ENCODE measurements around the gene NDUFAF8.

The NDUFAF8 gene

DNA sequence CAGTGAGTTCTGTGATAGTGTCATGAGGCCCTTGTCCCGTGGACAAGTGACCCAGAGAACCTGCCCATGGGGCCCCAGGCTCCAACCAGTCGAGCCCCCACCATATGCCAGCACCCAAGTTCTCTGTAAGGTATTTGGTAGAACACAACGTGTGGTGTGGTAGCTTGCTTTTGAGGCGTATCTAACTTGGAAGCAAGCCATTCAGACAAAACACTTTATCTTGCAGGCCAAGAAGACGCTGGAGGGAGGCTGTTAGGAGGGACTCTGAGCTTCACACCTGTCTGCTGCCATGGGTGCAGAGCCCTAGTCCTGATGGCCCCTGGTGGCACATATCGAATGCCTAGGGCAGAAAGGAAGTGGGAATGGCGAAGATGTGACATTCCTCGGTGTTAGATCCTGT is 1.6 kb downstream of the NDUFAF8 start:
- DNase-seq = no peak

DNA sequence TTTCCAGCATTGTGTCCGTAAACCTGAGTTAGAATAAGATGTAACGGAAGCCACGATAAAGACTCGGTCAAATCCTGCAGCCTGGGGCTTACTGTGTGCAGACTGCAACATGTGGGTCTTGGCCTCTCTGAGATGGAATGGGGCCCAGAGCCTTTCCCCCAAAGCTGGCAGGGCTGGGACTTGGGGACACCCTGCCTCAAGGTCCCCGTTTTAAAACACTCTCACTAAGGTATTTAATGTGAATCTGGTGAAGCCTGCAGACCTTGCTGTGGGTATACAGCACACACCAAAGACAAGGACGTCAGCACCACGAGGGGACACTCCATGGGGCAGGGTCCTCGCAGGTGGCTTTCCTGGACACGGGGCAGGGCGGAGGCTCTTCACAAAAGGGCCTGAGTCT is 2.1 kb downstream of the NDUFAF8 start:
- DNase-seq = no peak

DNA sequence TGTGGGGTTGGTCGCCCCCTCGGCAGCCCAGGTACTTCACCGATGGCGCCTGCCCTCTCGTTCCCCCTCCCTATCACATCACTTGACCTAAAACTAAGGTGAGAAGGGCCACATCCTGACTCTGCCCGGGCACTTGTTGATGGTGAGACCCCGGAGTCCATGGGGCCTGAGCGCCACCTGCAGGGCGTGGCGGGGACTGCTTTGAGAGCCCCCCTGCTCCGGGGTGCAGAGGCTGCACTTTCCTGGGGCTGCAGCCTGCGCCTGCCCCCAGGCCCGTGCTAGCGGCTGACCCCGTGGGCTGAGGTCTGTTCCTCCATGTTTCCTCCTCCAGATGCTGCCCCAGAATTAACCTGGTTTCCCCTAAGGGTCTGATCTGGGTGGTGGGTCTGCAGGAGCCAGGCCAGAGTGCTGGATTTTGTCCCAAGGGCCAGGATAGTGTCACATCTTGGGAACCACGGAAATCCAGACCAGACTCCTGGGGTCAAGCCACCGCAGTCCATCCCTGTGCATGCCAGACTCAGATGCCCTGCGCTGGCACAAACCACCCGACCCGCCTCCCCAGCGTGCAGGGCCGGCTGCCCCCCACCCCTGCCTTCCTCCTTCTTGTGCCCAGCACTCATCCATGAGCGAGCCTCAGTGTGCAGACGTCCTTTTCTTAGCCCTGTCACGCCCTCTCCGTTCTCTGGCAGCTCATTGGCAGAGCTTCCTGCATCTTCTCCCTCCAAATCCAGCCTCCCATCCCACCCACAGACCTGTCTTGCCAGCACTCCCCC is 2.7 kb downstream of the NDUFAF8 start:
- DNase-seq = no peak

DNA sequence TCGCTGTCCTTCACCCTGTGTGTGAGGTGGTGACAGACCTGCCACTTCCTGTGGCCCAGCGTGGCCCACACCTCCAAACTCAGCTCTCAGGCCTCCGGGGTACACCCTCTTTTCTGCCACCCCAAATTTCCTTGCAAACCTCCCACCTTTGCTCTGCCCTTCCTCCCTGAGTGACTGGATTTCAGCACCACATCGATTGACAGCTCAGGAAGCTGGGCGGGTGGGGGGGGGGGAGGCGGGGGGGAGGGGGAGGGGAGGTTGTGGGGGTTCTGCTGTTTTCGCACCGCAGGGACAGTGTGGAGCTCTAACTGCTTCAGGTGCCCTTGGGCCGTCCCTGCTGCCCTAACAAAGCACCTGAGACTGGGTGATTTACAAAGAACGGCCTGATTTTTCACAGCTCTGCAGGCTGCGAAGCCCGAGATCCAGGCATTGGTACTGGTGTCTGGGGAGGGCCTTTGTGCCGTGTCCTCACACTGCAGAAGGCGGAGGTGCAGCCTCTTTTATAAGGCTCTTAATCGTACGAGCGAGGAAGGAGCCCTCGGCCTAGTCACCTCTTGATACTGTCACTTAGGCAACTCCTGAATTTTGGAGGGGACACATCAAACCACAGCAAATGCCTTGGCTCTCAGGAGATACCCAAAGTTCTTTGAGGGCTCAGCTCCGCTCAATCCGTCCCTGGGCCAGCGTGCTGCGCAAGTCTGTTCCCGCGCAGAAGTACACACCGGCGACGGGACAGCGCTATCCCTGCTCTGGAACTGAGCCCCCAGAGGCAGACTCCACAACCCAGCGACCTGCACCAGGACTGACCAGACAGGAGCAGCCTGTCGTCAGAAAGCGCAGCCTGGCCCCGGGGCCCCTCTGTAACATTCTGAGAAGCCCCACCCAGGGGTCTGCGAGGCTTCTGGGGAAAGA is 3.6 kb downstream of the NDUFAF8 start:
- no peak for DNase-seq

DNA sequence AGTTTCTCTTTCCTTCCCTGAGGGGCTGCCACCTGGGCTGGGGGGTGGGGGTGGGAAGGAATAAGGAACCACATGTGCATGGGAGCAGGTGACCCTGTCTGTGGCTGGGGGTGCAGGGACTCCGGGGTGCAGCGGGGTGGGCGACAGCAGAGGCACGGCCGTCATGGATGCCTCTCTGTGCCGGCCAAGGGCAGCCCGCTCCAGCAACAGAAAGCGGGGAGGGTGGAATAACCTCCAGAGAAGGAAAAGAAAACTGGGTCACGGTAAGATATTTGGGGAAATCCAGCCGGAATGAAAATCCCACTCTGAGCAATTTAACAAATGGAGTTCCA is 4.2 kb downstream of the NDUFAF8 start:
- DNase-seq = no peak

DNA sequence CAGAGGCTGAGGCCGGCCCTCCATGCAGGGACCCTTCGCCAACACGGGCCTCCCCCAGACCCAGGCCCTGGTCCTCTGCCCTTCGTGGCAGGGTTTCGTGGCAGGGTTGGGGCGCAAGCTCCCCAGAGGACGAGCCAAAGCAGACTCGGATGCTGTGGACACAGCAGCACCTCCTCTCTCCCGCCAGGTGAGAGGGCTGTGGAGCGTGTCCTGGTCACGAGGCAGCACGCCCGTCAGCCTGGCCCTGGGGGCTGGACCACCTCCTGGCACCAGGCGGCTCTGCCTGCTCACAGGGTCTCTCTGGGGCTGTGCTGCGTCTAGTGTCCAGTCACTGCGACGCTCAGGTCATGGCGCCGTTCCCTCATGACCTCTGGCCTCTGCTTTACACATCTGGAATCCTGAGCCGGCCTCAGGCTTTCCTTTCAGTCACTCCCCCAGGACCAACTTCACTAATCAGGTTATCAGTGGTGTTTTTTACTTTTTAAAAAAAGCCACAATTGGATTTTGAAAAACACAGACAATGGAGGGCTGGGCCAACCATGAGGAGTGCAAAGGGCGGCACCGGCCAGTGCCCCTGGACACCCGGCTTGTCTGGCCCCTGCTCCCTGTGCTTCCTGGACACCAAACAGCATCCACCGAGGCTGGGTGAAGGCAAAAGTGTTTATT is 5.4 kb downstream of the NDUFAF8 start:
- DNase-seq = no peak

DNA sequence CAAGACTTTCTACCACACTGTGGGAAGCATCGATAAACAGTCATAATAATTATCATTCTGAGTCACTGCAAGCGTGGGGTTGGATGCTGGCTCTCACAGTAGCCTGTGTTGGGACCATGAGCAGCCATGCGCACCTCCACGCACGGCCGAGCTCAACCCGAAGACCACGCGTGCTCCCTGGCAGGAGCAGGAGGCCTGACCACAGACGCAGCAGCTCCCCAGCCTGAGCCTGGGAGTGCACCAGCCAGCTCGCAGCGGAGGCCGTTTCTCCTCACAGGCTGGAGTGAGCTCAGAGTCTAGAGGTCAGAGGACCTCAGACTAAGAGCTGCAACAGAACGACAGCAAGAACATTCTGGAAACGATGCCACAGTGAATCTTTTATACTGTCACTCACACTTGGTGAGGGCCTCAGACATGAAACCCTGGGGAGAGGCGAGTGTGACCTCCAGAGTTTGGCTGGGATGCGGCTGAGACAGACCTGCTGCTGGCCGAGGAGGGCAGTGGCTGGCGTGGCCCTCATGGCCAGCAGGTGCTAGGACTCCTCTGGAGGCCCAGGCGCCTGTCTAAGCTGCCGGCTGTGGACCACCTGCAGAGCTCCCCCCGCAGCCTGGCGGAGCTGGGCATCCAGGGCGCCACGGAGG is 6.0 kb downstream of the NDUFAF8 start:
- no peak for DNase-seq

DNA sequence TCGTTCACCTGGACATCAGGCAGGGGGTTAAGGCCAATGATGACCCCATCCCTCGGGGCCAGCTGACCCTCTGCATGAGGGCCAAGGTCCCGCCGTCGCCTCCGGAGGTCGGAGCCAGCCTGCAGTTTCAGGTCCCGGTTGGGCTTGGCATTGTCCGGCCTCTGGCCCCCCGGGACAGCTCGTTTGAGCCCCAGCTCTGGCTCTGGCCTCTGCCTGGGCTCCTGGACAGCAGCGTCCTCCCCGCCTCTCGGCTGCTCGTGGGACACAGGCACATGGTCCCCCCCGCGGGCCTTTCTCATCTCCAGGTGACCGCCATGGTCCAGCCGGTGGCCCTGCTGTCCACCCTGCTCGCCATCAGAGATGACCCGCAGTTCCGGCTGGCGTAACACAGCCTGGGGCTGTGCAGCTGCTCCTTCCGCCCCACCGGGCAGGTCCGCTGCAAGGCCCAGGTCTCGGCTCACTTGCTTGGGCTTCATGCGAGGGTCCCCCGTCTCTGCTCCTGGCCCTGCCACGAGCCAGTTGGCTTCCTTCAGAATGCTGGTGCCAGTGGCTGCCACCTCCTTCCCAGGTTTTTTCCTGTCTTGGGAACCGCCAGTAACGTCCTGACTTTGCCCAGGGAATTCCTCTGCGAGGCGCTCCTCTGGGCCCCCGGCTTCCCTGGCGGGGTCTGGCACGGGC is 6.7 kb downstream of the NDUFAF8 start:
- DNase-seq = no peak

DNA sequence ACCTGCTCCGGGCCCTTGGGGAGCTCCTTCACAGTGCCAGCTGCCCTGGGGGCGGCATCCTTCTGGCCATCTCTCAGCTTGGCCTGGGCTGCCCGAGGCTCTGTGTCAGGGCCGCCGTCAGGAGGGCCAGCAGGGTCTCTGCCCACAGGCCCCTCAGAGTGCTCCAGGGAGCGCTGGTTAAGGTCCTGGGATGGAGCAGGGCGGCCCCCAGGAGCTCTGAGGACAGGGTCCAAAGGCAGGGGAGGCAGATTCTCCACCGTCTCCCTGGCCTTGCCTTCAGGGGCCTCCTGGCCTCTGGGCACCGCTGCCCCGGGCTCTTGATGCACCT is 7.2 kb downstream of the NDUFAF8 start:
- no peak for DNase-seq

DNA sequence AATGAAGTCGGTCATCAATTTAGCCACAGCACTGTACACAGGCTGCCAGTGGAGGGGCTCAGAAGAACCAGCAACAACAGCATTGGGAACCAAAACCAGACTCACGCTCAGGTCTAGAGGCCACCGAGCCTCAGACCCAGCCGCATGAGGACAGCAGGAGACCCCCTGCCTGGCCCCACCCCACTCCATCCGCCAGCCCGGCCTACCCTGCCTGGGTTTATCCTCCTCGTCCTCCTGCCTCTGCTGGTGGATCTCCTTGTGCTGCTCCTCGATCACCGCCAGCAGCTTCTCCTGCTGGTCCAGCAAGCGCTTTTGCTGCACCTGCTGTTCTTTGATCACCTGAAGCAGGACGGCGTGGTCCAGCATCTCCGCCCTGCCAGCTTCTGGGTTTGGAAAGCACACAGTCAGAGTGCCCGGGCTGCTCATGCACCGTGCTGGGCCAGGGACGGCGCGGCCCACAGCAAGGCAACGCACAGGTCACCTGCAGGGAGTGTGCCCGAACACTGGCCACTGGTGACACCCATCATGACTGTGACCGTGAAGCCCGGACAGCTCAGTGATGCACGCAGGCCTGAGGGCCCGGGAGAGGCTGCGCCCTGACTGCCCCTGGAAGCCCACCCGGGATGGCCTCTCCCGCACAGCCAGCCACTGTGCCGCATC is 7.7 kb downstream of the NDUFAF8 start:
- DNase-seq = no peak

DNA sequence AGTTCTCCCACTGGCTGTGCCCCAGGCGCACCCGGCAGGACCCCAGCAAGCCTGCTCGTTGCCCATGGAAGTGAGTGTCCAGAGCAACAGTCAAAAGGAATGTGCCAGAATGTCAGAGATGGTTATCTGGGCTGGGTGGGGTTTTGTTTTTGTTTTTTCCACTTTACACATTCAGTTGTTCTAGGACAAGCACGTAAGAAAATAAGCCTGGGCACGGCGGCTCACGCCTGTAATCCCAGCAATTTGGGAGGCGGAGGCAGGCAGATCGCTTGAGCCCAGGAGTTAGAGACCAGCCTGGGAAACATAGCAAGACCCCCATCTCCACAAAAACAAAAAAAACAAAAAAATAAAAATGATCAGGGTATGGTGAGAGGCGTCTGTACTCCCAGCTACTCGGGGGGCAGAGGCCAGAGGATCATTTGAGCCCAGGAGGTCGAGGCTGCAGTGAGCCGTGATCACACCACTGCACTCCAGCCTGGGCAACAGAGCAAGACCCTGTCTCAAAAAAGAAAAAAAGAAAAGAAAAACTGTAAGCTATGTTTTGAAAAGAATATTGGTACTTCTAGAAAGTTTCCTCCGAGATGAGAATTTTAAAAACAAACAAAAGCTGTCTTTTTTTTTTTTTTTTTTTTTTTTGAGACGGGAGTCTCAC is 8.3 kb downstream of the NDUFAF8 start:
- no peak for DNase-seq

DNA sequence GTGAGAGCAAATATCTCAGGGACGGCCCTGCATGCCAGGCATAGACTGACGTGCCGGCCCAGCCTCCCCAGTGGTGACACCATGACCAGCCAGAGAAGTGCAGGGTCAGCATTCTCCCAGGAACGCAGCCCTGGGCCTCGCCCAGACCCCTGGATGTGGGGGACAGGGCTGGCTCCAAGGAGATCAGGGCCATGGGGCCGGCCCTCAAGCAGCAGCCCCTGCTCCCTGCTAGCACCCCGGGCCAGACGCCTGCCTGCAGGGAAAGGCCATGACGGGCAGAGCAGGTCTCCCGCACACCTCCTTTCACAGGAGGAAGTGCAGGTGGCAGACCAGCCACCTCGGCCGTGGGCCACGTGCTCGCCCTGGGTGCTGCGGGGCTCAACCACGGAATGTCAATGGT is 9.5 kb downstream of the NDUFAF8 start:
- DNase-seq = no peak

DNA sequence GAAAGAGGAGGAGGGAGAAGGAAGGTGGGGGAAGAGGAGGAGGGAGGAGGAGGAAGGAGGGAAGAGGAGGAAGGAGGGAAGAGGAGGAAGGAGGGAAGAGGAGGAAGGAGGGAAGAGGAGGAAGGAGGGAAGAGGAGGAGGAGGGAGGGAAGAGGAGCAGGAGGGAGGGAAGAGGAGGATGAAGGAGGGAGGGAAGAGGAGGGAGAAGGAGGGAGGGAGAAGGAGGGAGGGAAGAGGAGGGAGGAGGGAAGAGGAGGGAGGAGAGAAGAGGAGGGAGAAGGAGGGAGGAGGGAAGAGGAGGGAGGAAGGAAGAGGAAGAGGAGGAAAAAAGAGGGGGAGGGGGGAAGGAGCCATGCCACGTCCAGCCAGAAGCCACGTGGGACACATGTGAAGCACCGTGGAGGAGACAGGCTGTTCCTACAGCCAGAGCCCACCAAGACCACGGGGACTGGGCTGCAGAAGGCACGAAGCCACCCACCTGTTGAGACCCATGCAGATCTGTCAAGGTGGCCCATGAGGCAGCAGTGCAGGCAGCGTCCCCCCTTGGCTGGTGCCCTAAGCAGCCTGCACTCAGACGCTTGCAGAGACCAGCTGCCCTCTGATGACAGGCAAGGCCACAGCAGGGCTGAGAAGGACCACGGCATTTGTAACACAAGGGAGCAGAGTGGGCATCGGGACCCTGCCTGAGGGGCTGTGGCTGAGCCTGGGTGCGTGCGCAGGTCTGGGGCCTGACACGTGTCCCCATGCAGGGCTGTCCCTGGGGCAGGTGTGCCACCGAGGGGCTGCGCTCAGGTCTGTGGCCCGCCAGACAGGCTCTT is 10.3 kb downstream of the NDUFAF8 start:
- no peak for DNase-seq

DNA sequence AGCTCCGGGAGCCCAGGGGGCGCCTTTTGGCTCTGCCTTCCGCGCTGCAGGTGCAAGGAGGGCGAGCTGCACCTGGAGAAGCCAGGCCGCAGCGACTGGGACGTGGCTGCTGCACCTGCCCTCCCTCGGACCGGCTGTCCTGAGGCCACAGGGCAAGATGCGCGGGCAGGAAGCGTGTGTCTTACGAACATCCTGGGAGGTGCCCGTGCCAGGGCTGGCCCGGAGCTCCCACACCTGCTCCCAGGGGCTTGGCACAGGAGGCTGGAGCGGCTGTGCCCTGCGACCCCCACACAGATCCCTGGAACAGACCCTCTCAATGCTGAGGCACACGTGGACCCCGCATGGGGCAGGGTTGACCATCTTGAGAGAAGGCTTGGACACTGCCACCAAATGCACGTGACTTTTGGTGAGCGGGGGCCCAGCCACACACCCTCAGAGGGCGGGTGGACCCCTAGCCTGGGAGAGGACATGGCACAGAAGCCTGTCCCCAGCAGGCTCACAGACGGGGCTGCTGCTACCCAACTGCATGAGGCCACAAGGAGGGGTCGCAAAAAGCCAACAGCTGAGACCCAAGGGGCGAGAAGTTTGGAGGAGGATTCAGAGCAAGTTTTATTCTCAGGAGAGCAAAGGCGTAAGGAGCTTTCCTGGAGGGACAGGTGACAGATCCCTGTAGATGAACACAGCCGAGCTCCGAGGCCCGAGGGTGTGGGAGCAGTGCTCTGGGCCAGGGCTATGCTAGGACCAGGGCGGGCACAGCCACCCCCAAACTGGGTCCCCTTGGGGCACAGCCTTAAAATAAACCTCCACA is 11.4 kb downstream of the NDUFAF8 start:
- DNase-seq = peak; percentile 71

DNA sequence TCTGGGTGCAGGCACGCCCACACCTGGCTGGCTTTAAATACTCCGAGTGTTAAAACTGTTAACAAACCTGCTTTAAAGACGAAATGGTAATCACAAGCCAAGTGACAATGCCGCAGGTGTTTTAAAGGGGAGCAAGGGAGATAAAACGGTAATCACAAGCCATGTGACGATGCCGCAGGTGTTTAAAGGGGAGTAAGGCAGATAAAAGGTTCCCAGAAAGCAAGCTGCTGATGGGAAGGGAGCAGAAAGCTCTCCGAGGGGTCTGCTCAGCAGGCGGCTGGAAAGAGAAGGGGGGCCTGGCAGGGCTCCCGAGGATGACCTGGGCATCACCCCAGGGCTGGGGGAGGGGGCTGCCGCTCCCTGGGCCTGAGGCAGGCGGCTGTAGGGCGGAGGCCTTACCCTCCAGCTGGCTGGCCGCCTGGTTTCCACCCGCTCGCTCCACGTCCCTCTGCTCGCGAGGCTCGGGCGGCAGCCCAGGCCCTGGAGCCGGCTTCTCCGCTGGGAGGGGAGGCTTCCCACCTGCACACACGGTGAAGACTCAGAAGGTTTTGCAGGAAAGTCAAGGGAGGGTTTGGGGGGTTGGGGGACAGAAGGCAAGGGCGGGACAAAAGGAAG is 12.1 kb downstream of the NDUFAF8 start:
- DNase-seq = no peak

DNA sequence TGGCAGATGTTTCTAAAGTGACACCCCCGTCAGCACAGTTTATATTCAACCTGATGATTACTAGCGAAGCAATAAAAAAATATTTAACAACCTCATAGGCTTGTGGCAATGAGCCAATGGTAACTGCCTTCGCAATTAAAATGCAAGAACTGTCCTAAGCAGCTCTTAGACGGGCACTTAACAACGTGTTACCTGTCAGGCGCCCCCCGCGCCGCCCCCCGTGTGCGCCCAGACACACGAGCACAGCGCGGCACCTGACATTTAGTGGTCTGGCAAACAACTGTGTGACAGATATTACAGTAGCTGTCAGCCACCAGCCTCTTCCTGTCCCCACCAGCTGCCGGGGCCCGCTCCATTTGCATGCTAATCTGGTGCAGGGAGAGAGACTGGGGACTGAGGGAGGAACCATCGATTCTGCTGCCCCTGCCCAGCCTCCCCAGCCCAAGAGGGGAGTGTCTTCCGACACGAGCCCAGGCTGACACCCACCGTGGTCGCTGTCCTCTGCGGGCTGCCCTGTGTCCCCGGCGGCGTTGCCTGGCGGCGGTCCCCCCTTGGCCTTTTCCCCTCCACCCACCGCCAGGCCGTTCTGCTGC is 12.7 kb downstream of the NDUFAF8 start:
- DNase-seq = peak; percentile 93

DNA sequence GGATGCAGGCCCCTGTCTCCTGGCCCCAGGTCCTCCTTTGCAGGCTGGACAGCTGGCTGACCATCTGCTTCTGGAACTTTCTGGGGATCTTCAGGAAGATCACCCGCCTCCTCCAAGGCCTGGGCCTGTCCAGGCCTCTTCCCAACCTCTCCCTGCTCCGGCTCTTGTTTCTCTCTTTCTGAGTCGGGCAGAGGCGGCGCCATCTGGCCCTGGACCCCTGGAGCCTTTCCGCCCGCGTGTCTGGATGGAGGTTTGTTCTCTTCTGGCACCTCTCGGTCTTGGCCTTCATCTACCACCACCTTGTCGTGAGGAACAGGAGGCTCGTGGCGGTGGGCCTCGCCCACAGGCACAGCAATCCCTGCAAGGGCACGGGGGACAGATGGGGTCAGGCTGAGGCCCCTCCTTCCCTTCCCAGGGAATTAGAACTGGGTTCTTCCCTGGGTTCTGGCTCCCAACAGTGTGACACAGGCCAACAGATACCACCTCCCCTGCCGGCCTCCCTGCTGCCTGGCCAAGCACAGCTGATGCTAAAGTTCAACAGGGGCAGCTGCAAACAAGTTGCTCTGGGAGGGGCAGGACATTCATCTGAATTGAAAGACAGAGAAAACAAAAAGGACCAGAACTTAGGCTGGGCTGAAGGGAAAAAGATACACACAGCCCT is 13.3 kb downstream of the NDUFAF8 start:
- DNase-seq = no peak

DNA sequence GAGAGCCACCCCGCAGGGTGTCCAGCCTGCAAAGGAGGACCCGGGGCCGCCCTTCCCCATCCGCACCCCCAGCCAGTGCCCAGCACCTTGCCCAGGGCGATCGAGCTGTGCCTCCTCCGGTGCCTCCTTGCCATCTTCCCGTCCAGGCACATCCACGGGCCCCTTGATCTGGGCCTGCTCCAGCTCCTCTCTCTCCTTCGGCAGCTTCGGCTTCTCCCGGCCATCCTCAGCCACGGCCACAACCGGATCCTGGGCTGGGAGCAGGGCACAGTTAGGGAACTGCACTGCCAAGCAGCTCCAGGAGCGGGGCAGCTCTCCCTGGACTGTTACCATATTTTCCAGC is 13.8 kb downstream of the NDUFAF8 start:
- DNase-seq = no peak
